Uterus (tissue), 4 donors: ENCODE results near the gene ANKRD13C. TPM values are rescaled to one million over a fixed set of nuclear protein-coding genes. Genes with fewer than 3 reads are reported as not detected.
"Not testable (repeated sequence)": the region's sequence is repeated elsewhere in the genome, so short reads cannot be mapped to it uniquely, and the experiment has no call there.

Source experiments
- DNase-seq, 2 donors: peaks; one replicate each; pipeline ENCODE4 v3.0.0-alpha.2; 2019 to 2020
- H3K27ac ChIP-seq, 2 donors: fragments of 200-600 bp; sonication (generic); 1 replicate in 1 of 2; 2 replicates in 1 of 2; pipeline ENCODE4 v1.5.1; 2016 to 2018
- H3K27me3 ChIP-seq, 2 donors: fragments of 200-600 bp; sonication (generic); one replicate each; pipeline ENCODE4 v1.5.1; 2018 to 2019; ENCODE audit warnings: control low read depth in 1 of 2
- H3K36me3 ChIP-seq, 2 donors: fragments of 200-600 bp; sonication (generic); one replicate each; pipeline ENCODE4 v1.5.1; 2019; ENCODE audit warnings: control low read depth in 1 of 2
- H3K4me1 ChIP-seq, 2 donors: fragments of 200-600 bp; sonication (generic); one replicate each; pipeline ENCODE4 v1.5.1; 2018 to 2019; ENCODE audit warnings: control low read depth in 1 of 2
- H3K4me3 ChIP-seq, 2 donors: fragments of 200-600 bp; sonication (generic); 1 replicate in 1 of 2; 2 replicates in 1 of 2; pipeline ENCODE4 v1.5.1; 2018 to 2019; ENCODE audit warnings: mild to moderate bottlenecking in 1 of 2
- H3K9me3 ChIP-seq, 2 donors: fragments of 200-600 bp; sonication (generic); one replicate each; pipeline ENCODE4 v1.5.1; 2019; ENCODE audit warnings: control low read depth in 1 of 2
- CTCF ChIP-seq, 4 experiments: fragments of 200-600 bp in 2 of 4; fragments of 450-650 bp in 2 of 4; sonication (generic) in 2 of 4; IDR thresholded peaks; one replicate each; pipeline ENCODE4 v1.5.1; 2016 to 2019; ENCODE audit warnings: antibody characterized with exemption in 4 of 4, mild to moderate bottlenecking in 2 of 4, moderate library complexity in 1 of 4
- POLR2A ChIP-seq, 2 donors: fragments of 450-650 bp; IDR thresholded peaks; one replicate each; pipeline ENCODE4 v1.6.1; 2016; ENCODE audit warnings: antibody characterized with exemption in 2 of 2, mild to moderate bottlenecking in 1 of 2, moderate library complexity in 1 of 2
- intact Hi-C: fragments of 100-400 bp; cut with DNase I; formaldehyde crosslinking; loops from one replicate; pipeline ENCODE4 v1.15.1; 2023; ENCODE audit warnings: low total_unique reads
- total RNA-seq, 4 donors: library from RNA; depleted of rRNA in 3 of 4; stranded (reverse); fragments of >200 nt in 3 of 4; gene quantifications; one replicate each; pipeline versions ENCODE4 v1.1.0 to v1.2.4, GENCODE V29; 2014 to 2023
- donor health status: DM: yes; HTN: yes; CAD: no.

Gene ANKRD13C
- total RNA-seq, 4 donors from 2014 or later = 28.7 to 59.5 (median 32.6) TPM

- Histone ChIP-seq H3K36me3 (no peaks in the 10 kb centered on the region), H3K27me3 (no peaks in the 10 kb centered on the region), H3K9me3 (no peaks in the 10 kb centered on the region), H3K27ac (no peak overlapping the region), H3K4me3 (no peak overlapping the region), H3K4me1 (no peaks in the 10 kb centered on the region)
- DNase-seq = no peak
- no peak for TF ChIP-seq CTCF (IDR thresholded peaks at IDR 0.05)
- TF ChIP-seq POLR2A (IDR thresholded peaks at IDR 0.05) = no peak
- intact Hi-C loops = no loop called here
Measured at GRCh38 chr1:70348399-70349165, 5.9 kb downstream of the ANKRD13C start.

- H3K27me3 ChIP-seq, DNase-seq, H3K4me3 ChIP-seq, H3K27ac ChIP-seq, H3K4me1 ChIP-seq, intact Hi-C loops, H3K9me3 ChIP-seq, H3K36me3 ChIP-seq: not testable (repeated sequence)
Measured at GRCh38 chr1:70339644-70340043, 14.9 kb downstream of the ANKRD13C start.

- no peak for DNase-seq
- Histone ChIP-seq H3K4me1 (no peaks in the 10 kb centered on the region), H3K27me3 (no peaks in the 10 kb centered on the region), H3K27ac (no peak overlapping the region), H3K36me3 (no peaks in the 10 kb centered on the region), H3K4me3 (no peak overlapping the region), H3K9me3 (no peaks in the 10 kb centered on the region)
- TF ChIP-seq POLR2A (IDR thresholded peaks at IDR 0.05) = no peak
- TF ChIP-seq CTCF (IDR thresholded peaks at IDR 0.05) = no peak
- intact Hi-C loops = no loop called here
Measured at GRCh38 chr1:70336050-70336449, 18.5 kb downstream of the ANKRD13C start.

GRCh38 chr1:70334436-70334835 lies 20.1 kb downstream of the ANKRD13C start:
- Histone ChIP-seq H3K27me3 (no peaks in the 10 kb centered on the region), H3K27ac (no peak overlapping the region), H3K9me3 (no peaks in the 10 kb centered on the region), H3K36me3 (no peaks in the 10 kb centered on the region), H3K4me3 (no peak overlapping the region), H3K4me1 (no peaks in the 10 kb centered on the region)
- no peak for DNase-seq
- TF ChIP-seq POLR2A (IDR thresholded peaks at IDR 0.05) = no peak
- no peak for TF ChIP-seq CTCF (IDR thresholded peaks at IDR 0.05)
- intact Hi-C loops = no loop called here

GRCh38 chr1:70333245-70333644 lies 21.3 kb downstream of the ANKRD13C start:
- Histone ChIP-seq H3K4me3 (no peak overlapping the region), H3K9me3 (no peaks in the 10 kb centered on the region), H3K27ac (no peak overlapping the region), H3K36me3 (no peaks in the 10 kb centered on the region), H3K27me3 (no peaks in the 10 kb centered on the region), H3K4me1 (no peaks in the 10 kb centered on the region)
- DNase-seq = no peak
- intact Hi-C loops = no loop called here
- no peak for TF ChIP-seq CTCF (IDR thresholded peaks at IDR 0.05)

GRCh38 chr1:70331962-70332361 lies 22.6 kb downstream of the ANKRD13C start:
- no peaks in the 10 kb centered on the region for H3K36me3 ChIP-seq
- no peak for TF ChIP-seq POLR2A (IDR thresholded peaks at IDR 0.05)
- TF ChIP-seq CTCF (IDR thresholded peaks at IDR 0.05) = no peak
- no peaks in the 10 kb centered on the region for H3K27me3 ChIP-seq
- no peaks in the 10 kb centered on the region for H3K9me3 ChIP-seq
- intact Hi-C loops = no loop called here
- no peak overlapping the region for H3K27ac ChIP-seq
- H3K4me1 ChIP-seq = no peaks in the 10 kb centered on the region
- no peak overlapping the region for H3K4me3 ChIP-seq
- DNase-seq = no peak
